Panc1 (cell line): ENCODE measurements around the gene ANKRD34A. TPM values are rescaled to one million over a fixed set of nuclear protein-coding genes. Genes with fewer than 3 reads are reported as not detected.

Source experiments
- ATAC-seq: fragments of 200-7000 bp; cut with Tn5 transposase; 2 replicates; pipeline ENCODE4 v1.9.1; 2020; ENCODE audit warnings: mild to moderate bottlenecking, moderate library complexity
- BruUV-seq: library from RNA; stranded (reverse); fragments of 400-500 nt; replicated peaks from 2 replicates; lab custom pipeline; 2021; lab: Mats Ljungman, UMichigan
- CTCF ChIA-PET: fragments of 300-600 bp; sonication (Branson Sonifier 250); formaldehyde crosslinking; loops from one replicate; lab custom pipeline; 2022; ENCODE audit warnings: antibody characterized with exemption; lab: Charles Lee
- POLR2A ChIA-PET: fragments of 300-600 bp; sonication (Branson Sonifier 250); formaldehyde crosslinking; loops from one replicate; lab custom pipeline; 2022; ENCODE audit warnings: antibody characterized with exemption; lab: Charles Lee
- DNase-seq: peaks from one replicate; pipeline ENCODE4 v3.0.0-alpha.2; 2010; ENCODE audit warnings: low read depth, low spot score
- H3K27ac ChIP-seq: 2 replicates; pipeline ENCODE4 v1.5.1; 2011; ENCODE audit warnings: mild to moderate bottlenecking, low read length, inconsistent platforms
- H3K27me3 ChIP-seq: fragments of 200-500 bp; sonication (Bioruptor generic); 2 replicates; pipeline ENCODE4 v1.6.0; 2014; ENCODE audit warnings: low read length, inconsistent platforms; ENCODE audit not compliant: control insufficient read depth, insufficient read depth
- H3K36me3 ChIP-seq: fragments of 200-500 bp; sonication (Bioruptor generic); 2 replicates; pipeline ENCODE4 v1.5.1; 2014; ENCODE audit warnings: inconsistent platforms, mild to moderate bottlenecking, low read length, moderate library complexity; ENCODE audit not compliant: control insufficient read depth, insufficient read depth
- H3K4me1 ChIP-seq: 2 replicates; pipeline ENCODE4 v1.5.1; 2011; ENCODE audit warnings: inconsistent platforms, mild to moderate bottlenecking, low read length, moderate library complexity; ENCODE audit not compliant: control insufficient read depth, insufficient read depth
- H3K4me3 ChIP-seq, 2 experiments: 2 replicates each; pipeline ENCODE4 v1.5.1; 2011 to 2012; ENCODE audit warnings: low read depth in 2 of 2, low read length in 2 of 2, mild to moderate bottlenecking in 2 of 2, inconsistent platforms in 1 of 2, moderate library complexity in 1 of 2
- H3K9me3 ChIP-seq: fragments of 200-500 bp; sonication (Bioruptor generic); 2 replicates; pipeline ENCODE4 v1.5.1; 2014; ENCODE audit warnings: low read depth, mild to moderate bottlenecking, inconsistent platforms, low read length, moderate library complexity; ENCODE audit not compliant: control insufficient read depth, insufficient read depth
- POLR2AphosphoS5 ChIP-seq: IDR thresholded peaks from 2 replicates; pipeline ENCODE4 v1.6.1; 2012; ENCODE audit warnings: mild to moderate bottlenecking, low read depth, low read length, moderate library complexity
- SIN3A ChIP-seq: IDR thresholded peaks from 2 replicates; pipeline ENCODE4 v1.6.1; 2012; ENCODE audit warnings: low read depth, mild to moderate bottlenecking, low read length, moderate library complexity, borderline replicate concordance; ENCODE audit not compliant: insufficient read depth
- TCF7L2 ChIP-seq: IDR thresholded peaks from 2 replicates; pipeline ENCODE4 v1.6.1; 2011; ENCODE audit warnings: mild to moderate bottlenecking, low read depth, low read length, inconsistent platforms
- in situ Hi-C: cut with HindIII; loops from 2 replicates; pipeline ENCODE4 v1.10.0; 2016; ENCODE audit warnings: low sequenced_read_pairs, low pct_unique_long_range_greater_than_20kb
- intact Hi-C: fragments of 100-400 bp; cut with micrococcal nuclease; formaldehyde crosslinking; loops from one replicate; pipeline ENCODE4 v1.10.0; 2022; ENCODE audit not compliant: unreplicated experiment
- total RNA-seq: library from RNA; stranded (reverse); gene quantifications from one replicate; pipeline ENCODE4 v1.2.1, GENCODE V29; 2021; ENCODE audit not compliant: unreplicated experiment
- TF ChIP-seq, protein P1 (sequence below): fragments of 450-650 bp; IDR thresholded peaks from 2 replicates; pipeline ENCODE4 v1.5.1; 2017; ENCODE audit warnings: mild to moderate bottlenecking
- TF ChIP-seq, protein P2 (sequence below), 2 experiments: IDR thresholded peaks; 2 replicates each; pipeline ENCODE4 v1.6.1; 2011 to 2012; ENCODE audit warnings: low read depth in 2 of 2, control low read depth in 1 of 2, low read length in 1 of 2, mild to moderate bottlenecking in 1 of 2, moderate library complexity in 1 of 2; ENCODE audit not compliant: insufficient read depth in 1 of 2

ANKRD34A gene
- total RNA-seq, 1 experiment from 2014 or later = 1.4 TPM

- intact Hi-C loops = no loop called here
- in situ Hi-C loops = no loop called here
- POLR2A ChIA-PET = no interaction called here
- H3K27me3 ChIP-seq = no peaks in the 10 kb centered on the region
- no peak overlapping the region for H3K27ac ChIP-seq
- ATAC-seq = no peak
- no peaks in the 10 kb centered on the region for H3K4me1 ChIP-seq
- BruUV-seq = no TSS peak
- TF ChIP-seq SIN3A (no peak), POLR2AphosphoS5 (no peak)
- H3K36me3 ChIP-seq = no peaks in the 10 kb centered on the region
- H3K9me3 ChIP-seq = no peaks in the 10 kb centered on the region
- DNase-seq = no peak
- CTCF ChIA-PET = no interaction called here
- H3K4me3 ChIP-seq = no peak overlapping the region
These were observed 18.9 kb upstream of the ANKRD34A start for GRCh38 chr1:145983206-145983675.

DNA sequence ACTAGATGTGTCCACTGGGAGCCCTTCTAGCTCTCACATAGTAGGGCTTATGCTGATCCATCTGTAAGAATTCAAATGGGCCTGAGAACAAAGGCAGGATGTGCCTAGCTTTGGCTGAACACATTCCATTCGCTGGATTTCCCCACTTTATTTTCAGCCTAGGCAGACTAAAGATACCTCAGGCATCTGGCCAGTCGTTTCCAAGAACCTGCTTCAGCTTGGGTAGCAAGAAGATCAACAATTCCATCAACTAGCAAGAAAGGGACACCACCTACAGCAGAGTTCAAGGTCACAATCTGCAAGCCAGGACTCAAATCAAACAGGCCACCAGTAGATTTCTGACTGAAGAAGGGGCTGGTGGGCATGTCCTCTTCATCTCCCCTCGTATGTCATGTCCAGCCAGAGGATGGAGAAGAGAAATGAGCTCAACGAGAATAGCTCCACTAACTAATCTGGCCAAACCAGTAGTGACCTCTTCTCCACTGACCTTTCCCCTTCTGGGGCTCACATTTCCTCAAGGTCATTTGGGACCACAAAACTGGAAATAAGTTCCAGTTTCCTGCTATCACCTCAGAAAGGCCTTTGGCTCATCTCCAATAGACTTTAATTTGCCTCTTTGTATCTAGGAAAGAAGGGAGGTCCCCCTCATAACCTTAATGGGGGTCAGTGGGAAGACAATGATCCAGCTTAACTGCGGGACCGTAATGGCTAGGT lies 17.8 kb upstream of the ANKRD34A start:
- Histone ChIP-seq H3K27ac (no peak overlapping the region), H3K4me1 (0 out of 2 replicates have a peak, but pooled peaks cover 4% of the 10 kb centered on the region), H3K27me3 (no peaks in the 10 kb centered on the region), H3K36me3 (no peaks in the 10 kb centered on the region), H3K9me3 (no peaks in the 10 kb centered on the region), H3K4me3 (no peak overlapping the region)
- TF ChIP-seq, protein P1, sequence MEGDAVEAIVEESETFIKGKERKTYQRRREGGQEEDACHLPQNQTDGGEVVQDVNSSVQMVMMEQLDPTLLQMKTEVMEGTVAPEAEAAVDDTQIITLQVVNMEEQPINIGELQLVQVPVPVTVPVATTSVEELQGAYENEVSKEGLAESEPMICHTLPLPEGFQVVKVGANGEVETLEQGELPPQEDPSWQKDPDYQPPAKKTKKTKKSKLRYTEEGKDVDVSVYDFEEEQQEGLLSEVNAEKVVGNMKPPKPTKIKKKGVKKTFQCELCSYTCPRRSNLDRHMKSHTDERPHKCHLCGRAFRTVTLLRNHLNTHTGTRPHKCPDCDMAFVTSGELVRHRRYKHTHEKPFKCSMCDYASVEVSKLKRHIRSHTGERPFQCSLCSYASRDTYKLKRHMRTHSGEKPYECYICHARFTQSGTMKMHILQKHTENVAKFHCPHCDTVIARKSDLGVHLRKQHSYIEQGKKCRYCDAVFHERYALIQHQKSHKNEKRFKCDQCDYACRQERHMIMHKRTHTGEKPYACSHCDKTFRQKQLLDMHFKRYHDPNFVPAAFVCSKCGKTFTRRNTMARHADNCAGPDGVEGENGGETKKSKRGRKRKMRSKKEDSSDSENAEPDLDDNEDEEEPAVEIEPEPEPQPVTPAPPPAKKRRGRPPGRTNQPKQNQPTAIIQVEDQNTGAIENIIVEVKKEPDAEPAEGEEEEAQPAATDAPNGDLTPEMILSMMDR = no peak
- TF ChIP-seq POLR2AphosphoS5 (no peak), TCF7L2 (no peak), SIN3A (no peak)
- TF ChIP-seq, protein P2, sequence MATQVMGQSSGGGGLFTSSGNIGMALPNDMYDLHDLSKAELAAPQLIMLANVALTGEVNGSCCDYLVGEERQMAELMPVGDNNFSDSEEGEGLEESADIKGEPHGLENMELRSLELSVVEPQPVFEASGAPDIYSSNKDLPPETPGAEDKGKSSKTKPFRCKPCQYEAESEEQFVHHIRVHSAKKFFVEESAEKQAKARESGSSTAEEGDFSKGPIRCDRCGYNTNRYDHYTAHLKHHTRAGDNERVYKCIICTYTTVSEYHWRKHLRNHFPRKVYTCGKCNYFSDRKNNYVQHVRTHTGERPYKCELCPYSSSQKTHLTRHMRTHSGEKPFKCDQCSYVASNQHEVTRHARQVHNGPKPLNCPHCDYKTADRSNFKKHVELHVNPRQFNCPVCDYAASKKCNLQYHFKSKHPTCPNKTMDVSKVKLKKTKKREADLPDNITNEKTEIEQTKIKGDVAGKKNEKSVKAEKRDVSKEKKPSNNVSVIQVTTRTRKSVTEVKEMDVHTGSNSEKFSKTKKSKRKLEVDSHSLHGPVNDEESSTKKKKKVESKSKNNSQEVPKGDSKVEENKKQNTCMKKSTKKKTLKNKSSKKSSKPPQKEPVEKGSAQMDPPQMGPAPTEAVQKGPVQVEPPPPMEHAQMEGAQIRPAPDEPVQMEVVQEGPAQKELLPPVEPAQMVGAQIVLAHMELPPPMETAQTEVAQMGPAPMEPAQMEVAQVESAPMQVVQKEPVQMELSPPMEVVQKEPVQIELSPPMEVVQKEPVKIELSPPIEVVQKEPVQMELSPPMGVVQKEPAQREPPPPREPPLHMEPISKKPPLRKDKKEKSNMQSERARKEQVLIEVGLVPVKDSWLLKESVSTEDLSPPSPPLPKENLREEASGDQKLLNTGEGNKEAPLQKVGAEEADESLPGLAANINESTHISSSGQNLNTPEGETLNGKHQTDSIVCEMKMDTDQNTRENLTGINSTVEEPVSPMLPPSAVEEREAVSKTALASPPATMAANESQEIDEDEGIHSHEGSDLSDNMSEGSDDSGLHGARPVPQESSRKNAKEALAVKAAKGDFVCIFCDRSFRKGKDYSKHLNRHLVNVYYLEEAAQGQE (IDR thresholded peaks at IDR 0.05; ENCODE audit: insufficient read depth in 1 of 2, low read depth in 2 of 2, low read length in 1 of 2) = no peak
- BruUV-seq = no TSS peak
- DNase-seq (no peak), ATAC-seq (no peak)
- ChIA-PET POLR2A (interaction anchor here (0.6 kb wide), 1 partner anchor 56 kb away, joined by 16 read pairs; no protein-coding TSS in a partner anchor), CTCF (interaction anchor here (0.5 kb wide), 1 partner anchor 30 kb away, joined by 5 read pairs; no protein-coding TSS in a partner anchor)
- intact Hi-C loops (no loop called here), in situ Hi-C loops (no loop called here)
